Panc1 (cell line): ENCODE results near the gene ABHD18. TPM values are rescaled to one million over a fixed set of nuclear protein-coding genes. Genes with fewer than 3 reads are reported as not detected.

ENCODE experiments used
- ATAC-seq: fragments of 200-7000 bp; cut with Tn5 transposase; 2 replicates; pipeline ENCODE4 v1.9.1; 2020; ENCODE audit warnings: mild to moderate bottlenecking, moderate library complexity
- BruUV-seq: library from RNA; stranded (reverse); fragments of 400-500 nt; replicated peaks from 2 replicates; lab custom pipeline; 2021; lab: Mats Ljungman, UMichigan
- CTCF ChIA-PET: fragments of 300-600 bp; sonication (Branson Sonifier 250); formaldehyde crosslinking; loops from one replicate; lab custom pipeline; 2022; ENCODE audit warnings: antibody characterized with exemption; lab: Charles Lee
- POLR2A ChIA-PET: fragments of 300-600 bp; sonication (Branson Sonifier 250); formaldehyde crosslinking; loops from one replicate; lab custom pipeline; 2022; ENCODE audit warnings: antibody characterized with exemption; lab: Charles Lee
- DNase-seq: peaks from one replicate; pipeline ENCODE4 v3.0.0-alpha.2; 2010; ENCODE audit warnings: low read depth, low spot score
- H3K27ac ChIP-seq: 2 replicates; pipeline ENCODE4 v1.5.1; 2011; ENCODE audit warnings: mild to moderate bottlenecking, low read length, inconsistent platforms
- H3K27me3 ChIP-seq: fragments of 200-500 bp; sonication (Bioruptor generic); 2 replicates; pipeline ENCODE4 v1.6.0; 2014; ENCODE audit warnings: low read length, inconsistent platforms; ENCODE audit not compliant: control insufficient read depth, insufficient read depth
- H3K36me3 ChIP-seq: fragments of 200-500 bp; sonication (Bioruptor generic); 2 replicates; pipeline ENCODE4 v1.5.1; 2014; ENCODE audit warnings: inconsistent platforms, mild to moderate bottlenecking, low read length, moderate library complexity; ENCODE audit not compliant: control insufficient read depth, insufficient read depth
- H3K4me1 ChIP-seq: 2 replicates; pipeline ENCODE4 v1.5.1; 2011; ENCODE audit warnings: inconsistent platforms, mild to moderate bottlenecking, low read length, moderate library complexity; ENCODE audit not compliant: control insufficient read depth, insufficient read depth
- H3K4me3 ChIP-seq, 2 experiments: 2 replicates each; pipeline ENCODE4 v1.5.1; 2011 to 2012; ENCODE audit warnings: low read depth in 2 of 2, low read length in 2 of 2, mild to moderate bottlenecking in 2 of 2, inconsistent platforms in 1 of 2, moderate library complexity in 1 of 2
- H3K9me3 ChIP-seq: fragments of 200-500 bp; sonication (Bioruptor generic); 2 replicates; pipeline ENCODE4 v1.5.1; 2014; ENCODE audit warnings: low read depth, mild to moderate bottlenecking, inconsistent platforms, low read length, moderate library complexity; ENCODE audit not compliant: control insufficient read depth, insufficient read depth
- CTCF ChIP-seq: fragments of 450-650 bp; IDR thresholded peaks from 2 replicates; pipeline ENCODE4 v1.5.1; 2017; ENCODE audit warnings: mild to moderate bottlenecking
- POLR2AphosphoS5 ChIP-seq: IDR thresholded peaks from 2 replicates; pipeline ENCODE4 v1.6.1; 2012; ENCODE audit warnings: mild to moderate bottlenecking, low read depth, low read length, moderate library complexity
- REST ChIP-seq, 2 experiments: IDR thresholded peaks; 2 replicates each; pipeline ENCODE4 v1.6.1; 2011 to 2012; ENCODE audit warnings: low read depth in 2 of 2, control low read depth in 1 of 2, low read length in 1 of 2, mild to moderate bottlenecking in 1 of 2, moderate library complexity in 1 of 2; ENCODE audit not compliant: insufficient read depth in 1 of 2
- SIN3A ChIP-seq: IDR thresholded peaks from 2 replicates; pipeline ENCODE4 v1.6.1; 2012; ENCODE audit warnings: low read depth, mild to moderate bottlenecking, low read length, moderate library complexity, borderline replicate concordance; ENCODE audit not compliant: insufficient read depth
- TCF7L2 ChIP-seq: IDR thresholded peaks from 2 replicates; pipeline ENCODE4 v1.6.1; 2011; ENCODE audit warnings: mild to moderate bottlenecking, low read depth, low read length, inconsistent platforms
- in situ Hi-C: cut with HindIII; loops from 2 replicates; pipeline ENCODE4 v1.10.0; 2016; ENCODE audit warnings: low sequenced_read_pairs, low pct_unique_long_range_greater_than_20kb
- intact Hi-C: fragments of 100-400 bp; cut with micrococcal nuclease; formaldehyde crosslinking; loops from one replicate; pipeline ENCODE4 v1.10.0; 2022; ENCODE audit not compliant: unreplicated experiment
- total RNA-seq: library from RNA; stranded (reverse); gene quantifications from one replicate; pipeline ENCODE4 v1.2.1, GENCODE V29; 2021; ENCODE audit not compliant: unreplicated experiment

ABHD18 gene
- total RNA-seq, 1 experiment from 2014 or later: 7.4 TPM

DNA sequence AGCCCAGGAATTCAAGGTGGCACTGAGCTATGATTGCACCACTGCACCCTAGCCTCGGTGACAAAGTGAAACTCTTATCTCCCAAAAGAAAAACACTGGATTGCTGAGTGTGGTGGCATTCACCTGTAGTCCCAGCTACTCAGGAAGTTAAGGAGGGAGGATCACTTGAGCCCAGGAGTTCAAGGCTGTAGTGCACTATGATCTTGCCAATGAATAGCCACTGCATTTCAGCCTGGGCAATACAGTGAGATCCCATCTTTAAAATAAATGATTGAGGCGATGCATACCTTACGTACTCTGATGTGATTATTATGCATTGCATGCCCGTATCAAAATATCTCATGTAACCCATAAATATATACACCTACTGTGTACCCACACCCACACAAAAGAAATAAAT is 64.7 kb downstream of the ABHD18 start:
- no peaks in the 10 kb centered on the region; the same call in 1 of the 2 replicates for H3K36me3 ChIP-seq
- ATAC-seq: no peak
- no peaks in the 10 kb centered on the region for H3K9me3 ChIP-seq
- no peak overlapping the region for H3K4me3 ChIP-seq
- in situ Hi-C loops (no loop called here), intact Hi-C loops (no loop called here)
- DNase-seq: no peak
- TF ChIP-seq SIN3A: no peak
- no peak for TF ChIP-seq TCF7L2
- no peak for TF ChIP-seq CTCF
- no peak for TF ChIP-seq REST (IDR thresholded peaks at IDR 0.05; ENCODE audit: insufficient read depth in 1 of 2, low read depth in 2 of 2, low read length in 1 of 2)
- no peak for TF ChIP-seq POLR2AphosphoS5
- no TSS peak for BruUV-seq
- H3K4me1 ChIP-seq: no peaks in the 10 kb centered on the region
- H3K27me3 ChIP-seq: no peaks in the 10 kb centered on the region
- H3K27ac ChIP-seq: no peak overlapping the region
- ChIA-PET CTCF (no interaction called here), POLR2A (no interaction called here)

DNA sequence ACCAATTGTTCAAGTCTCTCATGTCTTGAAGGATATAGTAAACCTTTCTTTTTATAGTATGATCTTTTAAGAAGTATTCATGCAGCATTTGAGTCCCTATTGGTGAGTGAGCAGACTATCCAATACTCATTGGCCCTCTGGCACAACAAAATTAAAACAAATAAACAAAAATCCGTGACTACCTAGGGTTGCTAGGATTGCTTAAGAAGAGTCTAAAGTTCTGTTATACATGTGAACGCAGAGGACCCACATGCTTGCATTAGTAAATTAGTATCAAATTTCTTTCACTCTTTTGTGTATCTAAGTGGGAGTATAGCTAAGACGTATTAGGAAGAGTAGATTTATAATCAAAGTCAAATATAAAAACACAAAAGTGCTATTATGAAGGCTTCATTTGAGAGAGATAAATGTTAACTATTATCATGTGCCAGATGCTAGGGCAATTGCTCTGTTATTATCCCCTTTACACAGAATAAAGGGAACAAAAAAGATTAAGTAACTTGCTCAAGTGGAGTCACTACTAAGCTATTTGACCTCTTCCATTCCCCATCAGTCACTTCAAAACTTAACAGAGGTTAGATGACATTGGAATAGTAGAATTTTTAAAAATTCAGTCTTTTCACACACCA is 66.7 kb downstream of the ABHD18 start:
- CTCF ChIA-PET: interaction anchor here (0.5 to 0.6 kb wide), 2 partner anchors 19 to 214 kb away, joined by 4 to 6 read pairs; no protein-coding TSS in a partner anchor
- in situ Hi-C loops: no loop called here
- BruUV-seq: no TSS peak

More for the DNA sequence above, 66.7 kb downstream of the ABHD18 start:
- H3K9me3 ChIP-seq: no peaks in the 10 kb centered on the region
- DNase-seq (no peak), ATAC-seq (no peak)
- H3K36me3 ChIP-seq: no peaks in the 10 kb centered on the region
- POLR2A ChIA-PET: no interaction called here
- no peaks in the 10 kb centered on the region for H3K27me3 ChIP-seq
- no peak for TF ChIP-seq POLR2AphosphoS5
- no peak for TF ChIP-seq CTCF
- TF ChIP-seq TCF7L2: no peak
- TF ChIP-seq REST (IDR thresholded peaks at IDR 0.05; ENCODE audit: insufficient read depth in 1 of 2, low read depth in 2 of 2, low read length in 1 of 2): no peak
- TF ChIP-seq SIN3A: no peak
- no peaks in the 10 kb centered on the region for H3K4me1 ChIP-seq
- H3K27ac ChIP-seq: no peak overlapping the region
- intact Hi-C loops: no loop called here
- no peak overlapping the region for H3K4me3 ChIP-seq
